GM10847 (cell line): ENCODE data around the gene ISM1.

Source experiments
- POLR2A ChIP-seq: IDR thresholded peaks from 2 replicates; pipeline ENCODE4 v1.6.1; 2011; ENCODE audit not compliant: insufficient read length; ENCODE audit errors: extremely low read depth

ISM1 gene

GRCh38 chr20:13262302-13262650 lies 41.2 kb downstream of the ISM1 start:
- TF ChIP-seq POLR2A: no peak

- no peak for TF ChIP-seq POLR2A
These were observed 41.7 kb downstream of the ISM1 start for GRCh38 chr20:13262671-13263360.

- no peak for TF ChIP-seq POLR2A
These were observed 42.4 kb downstream of the ISM1 start for GRCh38 chr20:13263451-13263850.

GRCh38 chr20:13264907-13265306 lies 43.8 kb downstream of the ISM1 start:
- no peak for TF ChIP-seq POLR2A

GRCh38 chr20:13265941-13266340 lies 44.9 kb downstream of the ISM1 start:
- no peak for TF ChIP-seq POLR2A

GRCh38 chr20:13267231-13267630 lies 46.2 kb downstream of the ISM1 start:
- TF ChIP-seq POLR2A: no peak

- no peak for TF ChIP-seq POLR2A
These were observed 47.9 kb downstream of the ISM1 start for GRCh38 chr20:13268953-13269352.

- no peak for TF ChIP-seq POLR2A
These were observed 49.1 kb downstream of the ISM1 start for GRCh38 chr20:13270211-13270610.

- TF ChIP-seq POLR2A: no peak
These were observed 50.0 kb downstream of the ISM1 start for GRCh38 chr20:13271098-13271497.

GRCh38 chr20:13271977-13272975 lies 51.2 kb downstream of the ISM1 start:
- TF ChIP-seq POLR2A: no peak

- TF ChIP-seq POLR2A: no peak
These were observed 53.3 kb downstream of the ISM1 start for GRCh38 chr20:13274275-13274861.

- no peak for TF ChIP-seq POLR2A
These were observed 56.0 kb downstream of the ISM1 start for GRCh38 chr20:13276945-13277541.

GRCh38 chr20:13277663-13278295 lies 56.7 kb downstream of the ISM1 start:
- TF ChIP-seq POLR2A: no peak

- no peak for TF ChIP-seq POLR2A
These were observed 57.9 kb downstream of the ISM1 start for GRCh38 chr20:13278812-13279570.
